ENCODE data around the gene PPP6R1.
"Not testable (repeated sequence)": the region's sequence is repeated elsewhere in the genome, so short reads cannot be mapped to it uniquely, and the experiment has no call there.

PPP6R1 gene

GRCh38 chr19:55241935-55242464 is 16.8 kb downstream of the PPP6R1 start:
- DNase-seq, result no peak

GRCh38 chr19:55241143-55241934 is 17.5 kb downstream of the PPP6R1 start:
- no peak for DNase-seq

GRCh38 chr19:55240713-55241020 is 18.1 kb downstream of the PPP6R1 start:
- no peak for DNase-seq

GRCh38 chr19:55239004-55239403 is 19.8 kb downstream of the PPP6R1 start:
- DNase-seq, result no peak

- DNase-seq, result no peak
Observed at GRCh38 chr19:55238030-55238429, 20.8 kb downstream of the PPP6R1 start.

GRCh38 chr19:55232986-55233385 is 25.8 kb downstream of the PPP6R1 start:
- no peak for DNase-seq

GRCh38 chr19:55232286-55232602 is 26.6 kb downstream of the PPP6R1 start:
- DNase-seq, result no peak

GRCh38 chr19:55231391-55232285 is 27.2 kb downstream of the PPP6R1 start:
- no peak for DNase-seq

- DNase-seq, result no peak
Observed at GRCh38 chr19:55230780-55231179, 28.0 kb downstream of the PPP6R1 start.

- DNase-seq, result no peak
Observed at GRCh38 chr19:55230329-55230728, 28.5 kb downstream of the PPP6R1 start.

GRCh38 chr19:55229789-55230182 is 29.0 kb downstream of the PPP6R1 start:
- no peak for DNase-seq

GRCh38 chr19:55229145-55229788 is 29.6 kb downstream of the PPP6R1 start:
- DNase-seq, result no peak

- no peak for DNase-seq
Observed at GRCh38 chr19:55228403-55229031, 30.3 kb downstream of the PPP6R1 start, which contains the start of gene TMEM86B. TMEM86B (minus strand) TSS chr19:55228763; CDS start chr19:55228741, 22 bp downstream.

GRCh38 chr19:55228015-55228391 is 30.8 kb downstream of the PPP6R1 start:
- no peak for DNase-seq

GRCh38 chr19:55227241-55228014 is 31.4 kb downstream of the PPP6R1 start:
- DNase-seq, result no peak

- no peak for DNase-seq
Observed at GRCh38 chr19:55226788-55227187, 32.0 kb downstream of the PPP6R1 start.

GRCh38 chr19:55226273-55226672 is 32.5 kb downstream of the PPP6R1 start:
- DNase-seq, result no peak

GRCh38 chr19:55225415-55225958 is 33.3 kb downstream of the PPP6R1 start:
- DNase-seq, result no peak

- not testable (repeated sequence) for DNase-seq
Observed at GRCh38 chr19:55224679-55225414, 34.0 kb downstream of the PPP6R1 start.

GRCh38 chr19:55224038-55224665 is 34.7 kb downstream of the PPP6R1 start:
- no peak for DNase-seq
